KOPT-K1 (cell line): ENCODE data around the gene GTF2F2.

Experiments
- H3K27ac ChIP-seq: fragments of 200-600 bp; sonication (generic); 2 replicates; pipeline ENCODE4 v1.5.1; 2016; ENCODE audit warnings: antibody characterized with exemption, mild to moderate bottlenecking, low read depth, low read length; ENCODE audit not compliant: poor library complexity, severe bottlenecking
- H3K36me3 ChIP-seq: fragments of 200-600 bp; sonication (generic); 2 replicates; pipeline ENCODE4 v1.5.1; 2017; ENCODE audit warnings: antibody characterized with exemption, mild to moderate bottlenecking, low read length, moderate library complexity; ENCODE audit not compliant: insufficient read depth
- H3K9me3 ChIP-seq: fragments of 200-600 bp; sonication (generic); 2 replicates; pipeline ENCODE4 v1.5.1; 2017; ENCODE audit warnings: antibody characterized with exemption, low read length, mild to moderate bottlenecking; ENCODE audit not compliant: insufficient read depth, poor library complexity, severe bottlenecking

The GTF2F2 gene

DNA sequence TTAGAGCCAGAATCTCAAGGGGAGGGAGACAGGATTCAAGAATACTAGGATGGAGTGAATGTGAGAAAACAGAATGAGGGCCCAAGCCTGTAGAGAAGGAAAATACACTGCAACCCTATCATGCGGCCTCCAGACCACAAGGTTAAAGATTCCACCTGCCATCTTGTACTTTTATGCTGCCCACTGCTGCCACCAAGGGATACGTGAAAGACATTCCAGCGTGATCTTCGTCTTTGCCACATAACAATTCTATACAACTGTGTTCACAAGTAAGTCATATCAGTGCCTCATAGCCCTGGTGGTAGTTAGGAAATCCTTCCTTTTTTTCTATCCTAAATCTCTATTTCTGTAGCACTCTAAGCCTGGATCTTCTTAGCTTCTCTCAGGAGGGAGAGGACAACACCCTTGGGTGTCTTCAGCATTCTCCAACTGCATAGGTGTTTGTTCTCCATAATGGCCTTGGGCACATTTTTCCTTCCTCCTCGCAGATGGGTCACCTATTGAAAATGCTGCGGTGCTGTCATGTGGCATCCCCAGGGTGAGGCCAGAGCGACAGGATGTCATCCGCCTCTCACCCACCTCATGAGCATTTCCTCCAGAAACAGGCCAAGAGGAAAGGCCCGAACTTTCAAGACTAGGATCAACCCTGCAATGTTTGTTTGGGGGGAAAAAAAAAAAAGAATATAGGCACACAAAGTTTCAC, 207.1 kb downstream of the GTF2F2 start:
- Histone ChIP-seq H3K27ac (no peak overlapping the region), H3K36me3 (peaks cover 2% of the 10 kb centered on the region; the same call in 1 of the 2 replicates), H3K9me3 (no peaks in the 10 kb centered on the region)

DNA sequence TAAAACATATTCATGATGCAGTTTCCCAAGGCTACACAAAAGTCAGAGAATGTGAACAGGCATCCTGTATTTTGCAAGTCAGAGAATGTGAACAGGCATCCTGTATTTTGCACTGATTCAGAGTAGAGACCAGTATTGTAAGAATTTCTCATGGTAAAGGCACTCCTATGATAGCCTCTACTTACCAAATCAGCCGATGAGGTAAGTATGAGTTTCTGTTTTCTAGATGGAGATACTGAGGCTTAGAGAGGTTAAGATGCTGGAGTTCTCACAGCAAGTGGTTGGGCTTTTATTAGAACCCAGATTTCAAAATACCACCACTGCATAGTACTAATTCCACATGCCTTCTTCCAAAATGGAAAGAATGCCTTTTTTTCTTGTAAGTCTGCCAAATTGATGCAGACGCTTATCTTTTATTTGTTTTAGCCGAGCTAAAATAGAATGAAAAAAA, 208.4 kb downstream of the GTF2F2 start:
- Histone ChIP-seq H3K9me3 (no peaks in the 10 kb centered on the region), H3K36me3 (peaks cover 15% of the 10 kb centered on the region), H3K27ac (no peak overlapping the region)

- Histone ChIP-seq H3K36me3 (peaks cover 36% of the 10 kb centered on the region), H3K9me3 (no peaks in the 10 kb centered on the region), H3K27ac (no peak overlapping the region)
Measured at GRCh38 chr13:45331123-45331619, 210.9 kb downstream of the GTF2F2 start.

DNA sequence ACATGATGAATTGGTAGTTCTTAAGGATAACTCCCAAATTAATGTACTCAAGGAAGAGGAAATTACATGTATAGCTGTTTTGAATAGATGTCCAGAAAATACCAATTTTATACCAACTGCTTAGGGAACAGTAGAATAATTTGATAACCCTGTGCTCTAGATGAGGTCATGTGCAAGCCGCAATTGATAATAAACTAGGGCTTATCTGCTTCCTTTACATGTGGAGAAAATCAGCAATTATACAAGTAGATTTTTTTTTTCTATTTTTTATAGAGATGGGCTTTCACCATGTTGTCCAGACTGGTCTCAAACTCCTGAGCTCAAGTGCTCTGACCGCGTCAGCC, 211.4 kb downstream of the GTF2F2 start:
- Histone ChIP-seq H3K9me3 (no peaks in the 10 kb centered on the region), H3K27ac (no peak overlapping the region), H3K36me3 (peaks cover 41% of the 10 kb centered on the region)

GRCh38 chr13:45332036-45332830, 211.9 kb downstream of the GTF2F2 start:
- H3K9me3 ChIP-seq = no peaks in the 10 kb centered on the region
- no peak overlapping the region for H3K27ac ChIP-seq
- H3K36me3 ChIP-seq = peaks cover 47% of the 10 kb centered on the region

DNA sequence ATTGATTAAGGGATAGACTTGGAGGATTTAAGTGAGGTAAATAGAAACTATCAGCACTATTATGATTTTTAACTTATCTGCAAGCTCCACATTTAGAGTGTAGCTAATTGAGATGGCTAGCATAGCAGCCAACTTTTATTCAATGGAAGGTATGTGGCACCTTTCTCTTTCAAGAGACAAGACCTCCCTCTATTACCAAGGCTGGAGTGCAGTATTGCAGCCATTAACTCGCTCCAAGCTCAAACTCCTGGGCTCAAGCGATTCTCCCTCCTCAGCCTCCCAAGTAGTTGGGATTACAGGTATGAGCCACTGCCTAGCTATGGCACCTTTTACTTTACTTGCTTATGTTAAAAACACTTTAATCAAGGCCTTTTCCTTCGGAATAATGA, 212.5 kb downstream of the GTF2F2 start:
- H3K27ac ChIP-seq = no peak overlapping the region
- H3K9me3 ChIP-seq = no peaks in the 10 kb centered on the region
- peaks cover 53% of the 10 kb centered on the region for H3K36me3 ChIP-seq

DNA sequence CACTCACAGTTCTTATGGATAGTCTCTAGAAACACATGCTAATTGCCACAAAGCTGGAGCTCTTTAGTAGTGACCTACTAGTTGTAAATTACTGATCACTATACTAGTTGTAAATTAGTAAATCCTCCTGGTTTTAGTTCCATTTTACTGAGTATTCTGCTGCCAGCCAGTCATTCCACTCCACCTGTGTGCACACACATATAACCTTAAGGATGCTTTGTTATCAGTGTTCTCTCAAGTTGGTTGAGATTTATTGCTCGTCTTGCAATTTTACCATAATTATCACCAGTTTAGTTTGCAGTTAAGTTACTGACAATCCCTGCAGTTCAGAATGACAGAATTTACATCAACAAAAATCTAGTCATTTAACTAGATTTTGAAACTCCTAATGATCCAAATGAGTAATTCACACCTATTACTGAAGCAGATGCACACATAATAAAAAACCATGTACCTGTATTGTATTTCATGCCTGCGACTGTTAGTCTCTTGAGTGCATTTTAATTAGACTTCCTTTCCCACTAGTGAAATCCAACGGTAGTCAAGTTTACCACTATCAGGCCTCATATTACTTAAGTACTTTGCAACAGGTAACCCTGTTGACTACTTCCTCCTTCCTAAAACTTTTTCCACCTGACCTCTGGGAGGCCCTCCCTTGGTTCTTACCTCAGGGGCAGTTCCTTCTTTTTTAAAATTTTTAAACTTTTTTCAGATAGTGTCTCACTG, 213.1 kb downstream of the GTF2F2 start:
- peaks cover 59% of the 10 kb centered on the region for H3K36me3 ChIP-seq
- peak overlapping the region; percentile 54 for H3K27ac ChIP-seq
- H3K9me3 ChIP-seq = no peaks in the 10 kb centered on the region
